Muscle of back (tissue), 11 donors: ENCODE results near the gene TMEM205. TPM values are rescaled to one million over a fixed set of nuclear protein-coding genes. Genes with fewer than 3 reads are reported as not detected.
"Not testable (repeated sequence)": the region's sequence is repeated elsewhere in the genome, so short reads cannot be mapped to it uniquely, and the experiment has no call there.

ENCODE experiments used
- DNase-seq, 3 donors: peaks; one replicate each; pipeline versions ENCODE4 v3.0.0 to v3.0.0-alpha.2; 2013
- polyA plus RNA-seq, 10 donors: library from polyadenylated mRNA; unstranded; fragments of 120-200 nt; gene quantifications; one replicate each; pipeline ENCODE4 v1.2.1, GENCODE V29; 2013; ENCODE audit not compliant: insufficient read length in 10 of 10

Gene TMEM205
- polyA plus RNA-seq, 10 donors, result 35.7 to 44.1 (median 39.9) TPM

GRCh38 chr19:11345122-11345803 lies 805 bp downstream of the TMEM205 start:
- no peak for DNase-seq

GRCh38 chr19:11342429-11342828 lies 3.6 kb downstream of the TMEM205 start:
- no peak for DNase-seq

GRCh38 chr19:11340099-11340467 lies 6.0 kb downstream of the TMEM205 start:
- not testable (repeated sequence) for DNase-seq

DNA sequence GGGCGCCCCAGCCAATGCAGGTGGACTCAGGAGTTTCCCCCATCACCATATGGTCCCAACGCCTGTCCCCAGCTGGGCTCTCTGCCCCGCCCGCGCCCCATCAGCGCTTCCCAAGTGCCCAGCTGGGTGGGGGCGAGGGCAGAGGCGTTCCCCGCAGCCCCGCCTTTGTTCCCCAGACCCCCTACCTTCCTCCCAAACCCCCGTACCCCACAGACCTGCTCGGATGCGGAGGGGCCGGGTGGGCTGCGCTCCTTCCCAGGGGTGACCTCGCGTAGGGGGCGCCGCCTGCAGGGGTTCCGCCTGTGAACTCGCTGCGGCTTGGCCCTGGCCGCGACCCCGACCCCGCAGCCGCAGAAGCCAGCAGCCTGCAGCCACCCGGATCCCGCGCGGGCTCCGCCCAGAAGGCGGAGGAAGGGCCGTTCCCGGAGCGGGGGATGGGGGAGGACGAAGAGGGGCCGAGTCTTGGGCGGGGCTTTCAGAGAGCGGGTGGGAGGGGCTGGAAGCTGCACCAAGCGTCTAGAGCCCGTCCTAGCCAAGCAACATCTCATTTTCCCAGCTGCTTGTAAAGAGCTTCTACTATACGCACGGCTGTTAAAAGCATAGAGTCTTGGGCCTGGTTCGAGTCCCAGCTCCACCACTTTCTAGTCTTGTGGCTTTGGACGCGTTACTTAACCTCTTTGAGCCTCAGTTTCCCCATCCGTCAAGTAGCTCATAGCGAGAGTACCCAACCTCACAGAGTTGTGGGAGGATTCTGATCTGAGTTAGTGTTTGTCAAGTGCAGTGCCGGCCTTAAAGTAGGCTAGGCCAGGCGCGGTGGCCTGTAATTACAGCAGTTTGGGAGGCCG lies 6.6 kb downstream of the TMEM205 start, which contains the start of gene RAB3D:
Gene RAB3D, minus strand, starts transcription at position 404 of the 845 bp plus-strand sequence. CDS start 2,258 bp downstream, outside the sequence.
- peak; percentile 88 to 97 (median 95) for DNase-seq

DNA sequence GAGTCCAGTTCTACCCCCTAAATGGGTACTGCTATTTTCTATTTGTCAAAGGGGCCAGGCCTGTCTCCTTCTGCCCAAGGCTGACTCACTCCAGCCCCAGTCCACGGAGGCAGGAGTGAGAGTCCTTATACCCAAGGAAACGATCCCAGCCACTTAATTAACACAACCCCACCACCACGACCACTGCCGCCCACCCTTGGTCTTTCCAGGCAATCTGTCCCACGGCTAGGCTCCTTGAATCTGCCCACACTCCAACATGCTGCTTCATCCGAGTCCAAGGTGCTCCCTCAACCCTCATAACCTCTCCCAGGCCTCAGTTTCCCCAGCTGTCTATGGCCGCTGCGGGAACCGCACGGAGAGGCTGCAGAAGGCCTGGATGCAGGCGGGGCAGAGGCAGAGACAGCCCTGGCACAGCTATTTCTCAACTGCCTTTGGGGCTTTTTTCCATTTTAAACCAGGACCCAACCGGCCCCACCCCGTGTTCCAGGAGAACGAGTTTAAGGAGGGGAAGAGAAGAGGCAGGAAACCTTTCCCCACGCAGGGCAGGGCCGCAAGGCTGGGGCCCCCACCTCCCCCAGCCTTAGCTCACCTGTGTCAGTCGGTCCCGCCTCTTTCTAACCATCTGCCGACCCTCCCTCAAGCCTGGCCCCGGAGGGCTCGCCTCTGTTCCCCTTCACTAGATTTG lies 7.4 kb downstream of the TMEM205 start:
- DNase-seq, result no peak

GRCh38 chr19:11338121-11338520 lies 7.9 kb downstream of the TMEM205 start:
- DNase-seq, result no peak

- no peak for DNase-seq
Measured at GRCh38 chr19:11337080-11337479, 9.0 kb downstream of the TMEM205 start.

GRCh38 chr19:11335449-11336146 lies 10.5 kb downstream of the TMEM205 start:
- no peak for DNase-seq

GRCh38 chr19:11333838-11334237 lies 12.2 kb downstream of the TMEM205 start:
- DNase-seq, result not testable (repeated sequence)

- no peak for DNase-seq
Measured at GRCh38 chr19:11332822-11333221, 13.2 kb downstream of the TMEM205 start.

GRCh38 chr19:11331502-11331901 lies 14.6 kb downstream of the TMEM205 start:
- DNase-seq, result no peak

GRCh38 chr19:11330127-11330526 lies 15.9 kb downstream of the TMEM205 start:
- DNase-seq, result no peak

GRCh38 chr19:11325544-11325943 lies 20.5 kb downstream of the TMEM205 start:
- no peak for DNase-seq

DNA sequence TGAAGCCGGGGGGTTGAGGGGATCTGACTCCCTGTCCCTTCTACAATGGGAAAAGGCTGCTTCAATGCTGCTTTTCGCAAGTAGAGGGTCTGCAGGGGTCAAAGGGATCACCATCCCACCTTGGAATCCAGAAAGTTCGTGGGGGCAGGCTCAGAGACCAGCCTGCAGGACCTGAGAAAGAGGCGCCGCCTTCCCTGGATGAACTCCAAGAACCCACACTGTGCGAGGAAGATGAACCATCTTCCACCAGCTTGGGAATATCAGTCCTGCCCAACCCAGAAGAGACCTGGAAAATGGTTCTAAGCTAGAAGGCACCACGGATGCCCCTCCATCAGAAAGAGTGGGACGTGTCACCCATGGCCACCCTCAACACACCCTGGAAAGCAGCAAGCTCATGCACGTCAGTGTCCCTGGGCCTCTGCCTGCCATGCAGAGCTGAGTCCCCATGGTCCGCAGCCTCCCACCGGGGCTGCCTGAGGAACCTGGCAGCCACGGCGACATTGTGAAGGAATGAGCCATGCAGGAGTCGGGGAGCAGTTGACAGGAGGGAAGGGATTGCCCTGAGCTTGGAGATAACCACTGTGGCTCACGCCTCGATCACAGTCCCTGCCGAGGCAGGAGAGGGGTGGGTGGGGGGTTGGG lies 21.2 kb downstream of the TMEM205 start:
- DNase-seq, result no peak

GRCh38 chr19:11324079-11324661 lies 21.9 kb downstream of the TMEM205 start:
- DNase-seq, result peak; percentile 70 to 83 (median 79)

GRCh38 chr19:11323601-11324078 lies 22.4 kb downstream of the TMEM205 start:
- no peak for DNase-seq

GRCh38 chr19:11322269-11323024 lies 23.6 kb downstream of the TMEM205 start:
- DNase-seq, result no peak

DNA sequence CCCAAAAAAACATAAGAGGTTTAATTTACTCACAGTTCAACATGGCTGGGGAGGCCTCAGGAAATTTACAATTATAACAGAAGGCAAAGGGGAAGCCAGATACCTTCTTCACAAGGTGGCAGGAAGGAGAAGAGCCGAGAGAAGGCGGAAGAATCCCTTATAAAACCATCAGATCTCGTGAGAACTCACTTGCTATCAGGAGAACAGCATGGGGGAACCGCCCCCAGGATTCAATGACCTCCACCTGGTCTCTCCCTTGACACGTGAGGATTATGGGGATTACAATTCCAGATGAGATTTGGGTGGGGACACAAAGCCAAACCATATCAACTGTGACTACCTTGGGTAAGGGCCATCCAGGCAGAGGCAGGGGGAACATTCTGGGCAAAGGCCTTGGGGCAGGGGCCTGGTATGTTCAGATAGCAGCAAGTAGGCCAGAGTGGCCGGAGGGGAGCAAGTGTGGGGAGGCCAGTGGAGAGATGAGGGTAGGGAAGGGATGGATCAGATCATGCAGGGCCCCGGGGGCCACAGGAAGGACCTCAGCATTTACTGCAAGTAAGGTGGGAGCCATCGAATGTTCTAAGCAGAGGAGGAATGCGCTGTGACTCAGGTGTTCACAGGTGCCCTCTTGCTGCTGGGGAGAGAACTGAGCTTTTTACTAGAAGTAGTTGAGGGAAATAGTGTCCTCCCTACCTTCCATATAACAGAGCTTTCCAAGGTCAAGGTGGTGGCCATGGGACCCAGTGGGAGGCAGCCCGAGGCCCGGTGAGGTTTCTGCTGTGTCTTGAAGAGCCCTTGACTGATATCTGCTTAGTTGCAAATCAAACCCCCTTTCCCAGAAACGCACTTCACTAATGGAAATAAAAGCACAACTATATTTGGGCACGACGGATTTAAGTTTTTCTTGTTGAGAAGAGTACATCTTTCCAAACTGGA lies 24.6 kb downstream of the TMEM205 start:
- DNase-seq, result no peak
